Mesodermal cell (in vitro differentiated cells): ENCODE measurements around the gene NKAIN2.

ENCODE experiments used
- H3K27ac ChIP-seq: 2 replicates; pipeline ENCODE4 v1.7.0; 2013; ENCODE audit warnings: mild to moderate bottlenecking, low read depth, low read length, moderate library complexity; ENCODE audit not compliant: severe bottlenecking
- H3K36me3 ChIP-seq: 2 replicates; pipeline ENCODE4 v1.7.1; 2013; ENCODE audit warnings: mild to moderate bottlenecking, low read length, moderate library complexity; ENCODE audit not compliant: control insufficient read depth, insufficient read depth
- H3K4me1 ChIP-seq: one replicate; pipeline ENCODE4 v1.7.1; 2013; ENCODE audit warnings: mild to moderate bottlenecking, low read length; ENCODE audit not compliant: insufficient read depth, control insufficient read depth, poor library complexity, severe bottlenecking
- H3K4me3 ChIP-seq: 2 replicates; pipeline ENCODE4 v1.7.0; 2013; ENCODE audit warnings: low read length, control low read depth, mild to moderate bottlenecking; ENCODE audit not compliant: insufficient read depth, poor library complexity, severe bottlenecking; ENCODE audit errors: extremely low read depth
- H3K9me3 ChIP-seq: 2 replicates; pipeline ENCODE4 v1.7.1; 2013; ENCODE audit warnings: mild to moderate bottlenecking, low read length, moderate library complexity; ENCODE audit not compliant: control insufficient read depth
- WGBS, 2 experiments: methylation state at CpG; one replicate each; pipeline ENCODE4 v1.1.5; 2013; ENCODE audit warnings: missing lambda C conversion rate in 2 of 2; ENCODE audit not compliant: insufficient coverage in 2 of 2; 5-methylcytosine and 5-hydroxymethylcytosine counted together

The NKAIN2 gene

GRCh38 chr6:123841067-123841896, 37.6 kb downstream of the NKAIN2 start:
- no peaks in the 10 kb centered on the region for H3K9me3 ChIP-seq
- 54 to 67% methylated on average over 3 of the region's 6 CpGs for WGBS, 2 experiments

GRCh38 chr6:123844011-123844410, 40.3 kb downstream of the NKAIN2 start:
- no peaks in the 10 kb centered on the region for H3K36me3 ChIP-seq
- H3K4me3 ChIP-seq: no peak overlapping the region
- no peaks in the 10 kb centered on the region for H3K4me1 ChIP-seq
- H3K27ac ChIP-seq: no peak overlapping the region
- H3K9me3 ChIP-seq: no peaks in the 10 kb centered on the region
- WGBS, 2 experiments: 73 to 95% methylated on average over 3 to 5 of the region's 5 CpGs

More at GRCh38 chr6:123841067-123841896, 37.6 kb downstream of the NKAIN2 start:
- Histone ChIP-seq H3K4me3 (no peak overlapping the region), H3K36me3 (no peaks in the 10 kb centered on the region), H3K4me1 (no peaks in the 10 kb centered on the region), H3K27ac (no peak overlapping the region)

- Histone ChIP-seq H3K4me3 (no peak overlapping the region), H3K27ac (no peak overlapping the region), H3K9me3 (no peaks in the 10 kb centered on the region), H3K36me3 (no peaks in the 10 kb centered on the region), H3K4me1 (no peaks in the 10 kb centered on the region)
- 71 to 100% methylated on average over 2 of the region's 2 CpGs for WGBS, 2 experiments
These were observed 44.7 kb downstream of the NKAIN2 start for GRCh38 chr6:123848347-123848746.

- Histone ChIP-seq H3K4me1 (no peaks in the 10 kb centered on the region), H3K9me3 (no peaks in the 10 kb centered on the region), H3K36me3 (no peaks in the 10 kb centered on the region), H3K27ac (no peak overlapping the region), H3K4me3 (no peak overlapping the region)
- 84 to 88% methylated on average over 3 of the region's 3 CpGs for WGBS, 2 experiments
These were observed 45.7 kb downstream of the NKAIN2 start for GRCh38 chr6:123849406-123849805.

GRCh38 chr6:123850555-123850954, 46.9 kb downstream of the NKAIN2 start:
- no CpG with 5 or more reads among the region's 4 CpGs for WGBS, 2 experiments

GRCh38 chr6:123854201-123854600, 50.5 kb downstream of the NKAIN2 start:
- Histone ChIP-seq H3K4me3 (no peak overlapping the region), H3K27ac (no peak overlapping the region), H3K9me3 (no peaks in the 10 kb centered on the region), H3K4me1 (no peaks in the 10 kb centered on the region), H3K36me3 (no peaks in the 10 kb centered on the region)
- 100% methylated on average over 1 of the region's 2 CpGs; no CpG with 5 or more reads in 1 of the 2 experiments for WGBS, 2 experiments

More at GRCh38 chr6:123850555-123850954, 46.9 kb downstream of the NKAIN2 start:
- Histone ChIP-seq H3K4me1 (no peaks in the 10 kb centered on the region), H3K9me3 (no peaks in the 10 kb centered on the region), H3K27ac (no peak overlapping the region), H3K36me3 (no peaks in the 10 kb centered on the region), H3K4me3 (no peak overlapping the region)

- 83% methylated on average over 1 of the region's 2 CpGs; no CpG with 5 or more reads in 1 of the 2 experiments for WGBS, 2 experiments
- Histone ChIP-seq H3K4me1 (no peaks in the 10 kb centered on the region), H3K27ac (no peak overlapping the region), H3K9me3 (no peaks in the 10 kb centered on the region), H3K4me3 (no peak overlapping the region), H3K36me3 (no peaks in the 10 kb centered on the region)
These were observed 51.8 kb downstream of the NKAIN2 start for GRCh38 chr6:123855506-123855905.

- no peaks in the 10 kb centered on the region for H3K4me1 ChIP-seq
- H3K27ac ChIP-seq: no peak overlapping the region
- H3K4me3 ChIP-seq: no peak overlapping the region
- no peaks in the 10 kb centered on the region for H3K9me3 ChIP-seq
- WGBS, 2 experiments: no CpG with 5 or more reads among the region's 1 CpG
- H3K36me3 ChIP-seq: no peaks in the 10 kb centered on the region
These were observed 55.6 kb downstream of the NKAIN2 start for GRCh38 chr6:123859291-123859690.

- 100% methylated on average over 1 of the region's 2 CpGs for WGBS, 2 experiments
- no peaks in the 10 kb centered on the region for H3K9me3 ChIP-seq
- H3K36me3 ChIP-seq: no peaks in the 10 kb centered on the region
- no peak overlapping the region for H3K27ac ChIP-seq
- H3K4me1 ChIP-seq: no peaks in the 10 kb centered on the region
- no peak overlapping the region for H3K4me3 ChIP-seq
These were observed 65.7 kb downstream of the NKAIN2 start for GRCh38 chr6:123869334-123869733.

- H3K9me3 ChIP-seq: no peaks in the 10 kb centered on the region
- WGBS, 2 experiments: 83% methylated on average over 1 of the region's 1 CpG; no CpG with 5 or more reads in 1 of the 2 experiments
- no peak overlapping the region for H3K4me3 ChIP-seq
- no peaks in the 10 kb centered on the region for H3K4me1 ChIP-seq
- no peaks in the 10 kb centered on the region for H3K36me3 ChIP-seq
- no peak overlapping the region for H3K27ac ChIP-seq
These were observed 70.3 kb downstream of the NKAIN2 start for GRCh38 chr6:123873974-123874373.

- no peaks in the 10 kb centered on the region for H3K4me1 ChIP-seq
- WGBS, 2 experiments: no CpG with 5 or more reads among the region's 1 CpG
- H3K9me3 ChIP-seq: no peaks in the 10 kb centered on the region
- no peak overlapping the region for H3K4me3 ChIP-seq
- H3K36me3 ChIP-seq: no peaks in the 10 kb centered on the region
- no peak overlapping the region for H3K27ac ChIP-seq
These were observed 72.1 kb downstream of the NKAIN2 start for GRCh38 chr6:123875784-123876183.
